D721Med (cell line): ENCODE data around the gene RACK1.

Source experiments
- DNase-seq: peaks from one replicate; pipeline ENCODE4 v3.0.0; 2011; ENCODE audit warnings: low spot score; ENCODE audit not compliant: insufficient read length
- FAIRE-seq: peaks from 2 replicates; lab custom pipeline; 2011; peaks lifted over from hg19 to GRCh38; lab: Jason Lieb, UNC
- TF ChIP-seq, protein P1 (sequence below): IDR thresholded peaks from 2 replicates; pipeline ENCODE4 v1.5.1; 2012; ENCODE audit warnings: mild to moderate bottlenecking, control low read depth; ENCODE audit not compliant: insufficient read depth; ENCODE audit errors: missing control alignments

The RACK1 gene

DNA sequence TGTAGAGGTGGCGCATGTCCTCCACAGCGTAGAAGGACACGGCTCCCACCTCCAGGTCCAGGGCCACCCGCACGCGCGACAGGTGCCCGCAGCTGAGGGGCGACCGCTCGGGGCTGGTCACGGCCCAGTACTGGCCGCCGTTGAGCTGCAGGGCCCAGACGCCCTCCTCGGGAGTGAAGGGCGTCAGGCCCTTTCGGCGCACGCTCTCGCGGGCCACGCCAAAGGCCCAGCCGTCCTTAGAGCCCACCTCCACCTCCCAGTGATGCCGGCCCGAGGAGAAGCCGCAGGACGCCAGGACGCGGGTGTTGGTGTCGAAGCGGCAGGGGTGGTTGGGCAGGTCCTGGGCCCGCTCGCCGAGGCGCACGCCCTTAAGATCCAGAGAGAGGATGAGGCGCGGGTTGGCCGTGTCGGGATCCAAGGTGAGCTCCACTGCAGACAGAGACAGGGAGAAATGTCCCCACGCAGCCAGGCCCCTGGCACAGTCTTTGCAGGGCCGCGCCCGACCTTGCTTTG lies 48.4 kb downstream of the RACK1 start:
- TF ChIP-seq, protein P1, sequence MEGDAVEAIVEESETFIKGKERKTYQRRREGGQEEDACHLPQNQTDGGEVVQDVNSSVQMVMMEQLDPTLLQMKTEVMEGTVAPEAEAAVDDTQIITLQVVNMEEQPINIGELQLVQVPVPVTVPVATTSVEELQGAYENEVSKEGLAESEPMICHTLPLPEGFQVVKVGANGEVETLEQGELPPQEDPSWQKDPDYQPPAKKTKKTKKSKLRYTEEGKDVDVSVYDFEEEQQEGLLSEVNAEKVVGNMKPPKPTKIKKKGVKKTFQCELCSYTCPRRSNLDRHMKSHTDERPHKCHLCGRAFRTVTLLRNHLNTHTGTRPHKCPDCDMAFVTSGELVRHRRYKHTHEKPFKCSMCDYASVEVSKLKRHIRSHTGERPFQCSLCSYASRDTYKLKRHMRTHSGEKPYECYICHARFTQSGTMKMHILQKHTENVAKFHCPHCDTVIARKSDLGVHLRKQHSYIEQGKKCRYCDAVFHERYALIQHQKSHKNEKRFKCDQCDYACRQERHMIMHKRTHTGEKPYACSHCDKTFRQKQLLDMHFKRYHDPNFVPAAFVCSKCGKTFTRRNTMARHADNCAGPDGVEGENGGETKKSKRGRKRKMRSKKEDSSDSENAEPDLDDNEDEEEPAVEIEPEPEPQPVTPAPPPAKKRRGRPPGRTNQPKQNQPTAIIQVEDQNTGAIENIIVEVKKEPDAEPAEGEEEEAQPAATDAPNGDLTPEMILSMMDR = no peak
- DNase-seq = no peak
- no peak for FAIRE-seq

DNA sequence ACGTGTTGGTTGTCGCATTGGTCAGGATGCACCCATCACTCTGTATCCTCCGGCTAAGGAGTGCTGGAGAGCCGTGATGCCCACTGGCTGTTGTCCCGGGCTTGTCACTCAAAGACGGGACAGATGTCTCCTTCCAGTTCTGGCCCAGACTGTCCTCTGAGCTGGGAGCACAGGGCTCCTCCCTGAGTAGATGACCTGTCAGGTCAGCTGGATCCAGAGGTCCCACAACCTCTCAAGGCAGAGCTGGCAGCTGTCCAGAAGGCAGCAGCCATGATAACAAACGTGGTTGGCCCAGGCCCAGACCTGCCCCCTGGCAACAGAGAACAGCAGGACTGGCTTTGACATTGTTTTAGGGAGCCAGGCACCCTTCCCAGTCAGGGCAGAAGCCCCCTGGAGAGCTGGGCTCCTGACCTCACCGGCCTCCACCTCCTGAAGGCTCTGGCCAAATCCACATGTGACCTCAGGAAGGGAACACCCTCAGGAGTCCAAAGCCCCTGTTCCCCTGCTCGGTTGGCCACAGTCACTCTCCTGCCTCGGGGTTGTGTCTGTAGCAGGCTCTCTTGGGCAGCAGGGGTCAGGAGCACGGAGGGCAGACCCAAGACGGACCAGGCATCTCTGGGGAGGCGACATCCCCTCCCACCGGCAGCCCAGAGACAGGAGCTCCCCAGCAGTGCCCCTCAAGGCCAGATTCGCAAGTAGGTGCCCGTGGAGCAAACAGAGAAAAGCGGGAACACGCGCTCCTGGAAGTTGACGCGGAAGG lies 49.0 kb downstream of the RACK1 start:
- TF ChIP-seq, protein P1 = no peak

DNA sequence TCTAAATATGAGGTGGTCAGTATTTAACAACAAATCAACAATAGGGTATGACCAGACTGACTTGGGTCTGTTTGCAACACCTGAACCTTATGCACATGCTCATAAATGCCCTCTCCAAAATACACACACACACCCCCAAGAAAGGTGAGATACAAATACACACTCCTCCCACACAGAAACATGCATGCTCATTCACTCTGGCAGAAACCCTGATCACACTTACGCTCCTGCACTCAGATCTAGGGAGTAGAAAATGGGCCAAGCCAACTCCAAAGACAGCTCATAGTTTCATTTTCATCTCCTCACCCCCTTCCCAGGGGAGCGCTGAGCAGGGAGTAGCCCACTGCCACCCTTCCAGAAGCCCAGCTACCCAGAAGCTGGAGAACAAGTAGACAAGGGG lies 50.0 kb downstream of the RACK1 start:
- TF ChIP-seq, protein P1 = no peak
- no peak for FAIRE-seq
- no peak for DNase-seq

More for the DNA sequence above, 49.0 kb downstream of the RACK1 start:
- FAIRE-seq = no peak
- DNase-seq = no peak

DNA sequence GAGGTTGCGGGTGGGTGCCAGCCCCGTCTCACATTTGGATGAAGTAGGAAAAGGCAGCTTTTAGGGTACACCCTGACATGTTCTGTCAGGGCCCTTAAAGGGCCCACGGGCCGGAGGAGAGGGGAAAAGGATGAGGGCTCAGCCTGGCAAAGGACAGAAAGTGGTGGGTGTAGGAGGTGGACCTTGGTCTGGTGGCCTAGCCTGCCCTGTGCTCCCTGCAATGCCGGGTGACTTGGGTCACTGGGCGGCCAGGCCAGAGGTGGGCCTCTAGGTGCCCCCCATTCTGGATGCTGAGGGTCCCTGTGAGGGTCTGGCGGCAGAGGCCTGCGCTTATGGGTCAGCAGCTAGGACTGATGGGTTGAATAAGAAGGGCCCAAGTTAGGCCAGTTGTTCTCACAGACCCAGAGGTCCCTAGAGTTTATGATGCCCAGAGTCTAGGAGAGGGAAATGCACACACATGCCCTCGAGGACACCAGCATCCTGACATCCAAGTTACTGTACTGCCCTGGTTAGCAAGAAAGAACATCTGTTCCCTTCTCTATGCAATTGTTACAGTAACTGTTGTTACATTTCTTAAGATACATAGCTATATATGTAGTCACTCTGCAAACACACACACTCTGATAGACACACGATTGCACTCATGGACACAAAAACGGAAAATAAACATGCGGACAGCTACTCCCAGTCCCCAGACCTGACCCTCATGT lies 51.2 kb downstream of the RACK1 start:
- FAIRE-seq = no peak
- TF ChIP-seq, protein P1 = no peak
- DNase-seq = no peak

DNA sequence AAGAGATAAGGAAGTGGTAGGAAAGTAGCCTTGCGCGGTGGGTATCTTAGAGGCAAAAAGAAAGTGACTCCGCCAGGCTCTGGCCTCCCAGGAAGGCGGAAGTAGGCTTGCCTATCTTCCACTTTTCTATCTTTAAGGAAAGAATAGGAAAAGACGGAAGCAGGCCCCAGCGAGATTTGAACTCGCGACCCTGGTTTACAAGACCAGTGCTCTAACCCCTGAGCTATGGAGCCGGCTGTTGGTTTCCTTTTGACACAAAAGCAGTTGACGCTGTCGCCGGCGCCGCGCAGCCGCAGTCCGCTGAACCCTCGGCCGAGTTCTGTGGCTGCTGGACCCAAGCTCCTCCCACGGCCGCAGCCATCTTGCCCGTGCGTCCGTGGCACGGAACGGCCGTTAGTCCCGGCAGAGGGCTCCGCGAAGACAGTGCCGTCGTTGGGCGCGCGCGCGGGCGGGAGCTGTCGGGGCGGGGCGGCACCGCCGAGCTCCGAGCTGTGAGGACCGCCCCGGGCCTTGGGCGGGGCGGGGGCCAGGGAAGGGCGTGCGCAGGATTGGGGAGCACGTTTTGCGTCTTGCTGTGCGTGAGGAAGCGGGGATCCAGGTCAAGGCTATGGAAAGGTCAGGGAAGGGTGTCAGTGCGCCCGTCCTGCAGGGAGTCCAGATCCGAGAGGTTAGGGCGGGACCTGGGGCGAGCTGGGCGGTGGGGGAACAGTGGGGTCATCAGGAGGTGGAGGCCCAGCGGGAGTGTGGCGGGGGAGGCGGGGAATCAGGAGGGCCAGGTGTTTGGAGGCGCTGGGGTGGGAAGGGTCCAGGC lies 52.0 kb downstream of the RACK1 start:
- peak; percentile 72 for DNase-seq
- TF ChIP-seq, protein P1 = no peak
- FAIRE-seq = no peak

DNA sequence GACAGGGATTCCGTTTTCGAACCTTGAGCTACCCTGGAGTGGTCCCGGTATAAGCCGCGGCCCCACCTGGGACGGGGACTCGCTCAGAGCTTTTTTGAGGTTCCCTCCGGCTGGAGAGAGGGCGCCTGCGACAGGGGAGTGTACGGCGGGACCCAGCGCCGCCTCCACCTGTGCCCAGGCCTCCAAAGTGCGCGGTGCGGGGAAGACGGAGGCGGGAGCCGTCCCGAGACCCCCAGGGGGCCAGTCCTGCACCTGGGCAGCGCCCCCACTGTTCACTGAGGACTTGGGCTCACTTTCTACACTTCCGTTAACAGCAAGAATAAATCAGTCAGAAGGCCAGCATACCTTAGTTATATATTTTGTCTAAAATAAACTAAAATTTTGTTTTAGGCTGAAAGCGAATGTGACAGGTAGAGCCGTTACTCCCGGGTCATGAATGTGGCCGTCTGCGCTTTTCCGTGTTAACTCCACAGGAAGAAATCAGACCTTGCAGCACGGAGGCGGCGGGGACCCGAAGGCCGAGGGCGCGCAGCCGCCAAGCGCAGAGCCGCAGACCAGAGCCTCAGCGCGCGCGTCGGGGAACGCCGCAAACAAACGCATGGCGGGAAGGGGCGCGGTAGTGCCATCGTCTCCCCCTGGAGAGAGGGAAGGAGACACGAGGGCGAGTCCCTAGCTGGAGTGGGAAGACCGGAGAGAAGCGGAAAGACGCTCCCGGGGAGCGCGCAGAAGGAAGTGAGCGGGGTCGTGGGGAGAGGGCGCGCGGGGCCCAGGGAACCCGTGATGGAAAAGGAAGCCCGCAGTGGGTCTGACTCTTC lies 52.8 kb downstream of the RACK1 start:
- no peak for FAIRE-seq
- TF ChIP-seq, protein P1 = peak; percentile 17
- no peak for DNase-seq
